Endothelial cell of umbilical vein (primary cell): Measurements from ENCODE around the gene DENND1A. TPM values are rescaled to one million over a fixed set of nuclear protein-coding genes. Genes with fewer than 3 reads are reported as not detected.

Experiments
- BruUV-seq: library from RNA; stranded (reverse); fragments of 400-500 nt; replicated peaks from 2 replicates; lab custom pipeline; 2021; lab: Mats Ljungman, UMichigan
- CTCF ChIA-PET: fragments of 300-600, 350-600 bp; sonication (Branson Sonifier 250); formaldehyde crosslinking; loops from one replicate; lab custom pipeline; 2021; ENCODE audit warnings: antibody characterized with exemption, inconsistent platforms; lab: Charles Lee
- POLR2A ChIA-PET: fragments of 300-600, 350-600 bp; sonication (Branson Sonifier 250); formaldehyde crosslinking; loops from one replicate; lab custom pipeline; 2021; ENCODE audit warnings: antibody characterized with exemption, inconsistent platforms; lab: Charles Lee
- DNase-seq: peaks from one replicate; pipeline ENCODE4 v3.0.0-alpha.2; 2011; ENCODE audit warnings: low read depth, low spot score
- FAIRE-seq: peaks from 2 replicates; lab custom pipeline; 2011; peaks lifted over from hg19 to GRCh38; lab: Jason Lieb, UNC
- H2AFZ ChIP-seq: 2 replicates; pipeline ENCODE4 v1.6.0; 2012; ENCODE audit warnings: low read depth, low read length, control low read depth, inconsistent platforms
- H3K27ac ChIP-seq: 2 replicates; pipeline ENCODE4 v1.5.1; 2011; ENCODE audit warnings: low read depth, mild to moderate bottlenecking, control low read depth, low read length, moderate library complexity; ENCODE audit not compliant: insufficient read depth
- H3K27me3 ChIP-seq, 2 experiments: 2 replicates each; pipeline versions ENCODE4 v1.6.0 to v1.6.1; 2011; ENCODE audit warnings: low read length in 2 of 2, mixed read lengths in 1 of 2; ENCODE audit not compliant: control insufficient read depth in 2 of 2, insufficient read depth in 2 of 2
- H3K36me3 ChIP-seq, 2 experiments: 2 replicates in 1 of 2; 3 replicates in 1 of 2; pipeline ENCODE4 v1.5.1; 2011; ENCODE audit warnings: low read length in 2 of 2, mild to moderate bottlenecking in 1 of 2, moderate library complexity in 1 of 2; ENCODE audit not compliant: control insufficient read depth in 2 of 2, insufficient read depth in 2 of 2; ENCODE audit errors: extremely low read depth in 1 of 2
- H3K4me1 ChIP-seq: 3 replicates; pipeline ENCODE4 v1.5.1; 2011; ENCODE audit warnings: mild to moderate bottlenecking, low read length; ENCODE audit not compliant: control insufficient read depth, insufficient read depth; ENCODE audit errors: extremely low read depth
- H3K4me2 ChIP-seq: 2 replicates; pipeline ENCODE4 v1.6.1; 2011; ENCODE audit warnings: low read length, control low read depth, mixed read lengths; ENCODE audit not compliant: insufficient read depth
- H3K4me3 ChIP-seq, 3 experiments: fragments of 200-600 bp in 1 of 3; sonication (generic), shearing (Covaris generic) in 1 of 3; replicated peaks in 1 of 3; 2 replicates each; pipeline ENCODE4 v1.5.1; 2011 to 2016; ENCODE audit warnings: control low read depth in 3 of 3, low read length in 3 of 3, mild to moderate bottlenecking in 2 of 3, inconsistent platforms in 1 of 3, low read depth in 1 of 3, moderate library complexity in 1 of 3; ENCODE audit not compliant: insufficient read depth in 1 of 3
- H3K79me2 ChIP-seq: 2 replicates; pipeline ENCODE4 v1.6.0; 2012; ENCODE audit warnings: low read length, inconsistent platforms; ENCODE audit not compliant: control insufficient read depth, insufficient read depth
- H3K9ac ChIP-seq: replicated peaks from 2 replicates; pipeline ENCODE3; 2011; ENCODE audit warnings: low read length, control low read depth; ENCODE audit not compliant: insufficient read depth; ENCODE audit errors: extremely low read depth
- H3K9me1 ChIP-seq: replicated peaks from 3 replicates; pipeline ENCODE4 v1.6.0; 2011; ENCODE audit warnings: mild to moderate bottlenecking, low read length; ENCODE audit not compliant: control insufficient read depth, insufficient read depth; ENCODE audit errors: extremely low read depth
- H3K9me3 ChIP-seq: replicated peaks from 2 replicates; pipeline ENCODE4 v1.5.1; 2012; ENCODE audit warnings: low read length, inconsistent platforms; ENCODE audit not compliant: control insufficient read depth, insufficient read depth
- H4K20me1 ChIP-seq: replicated peaks from 2 replicates; pipeline ENCODE3; 2011; ENCODE audit warnings: mild to moderate bottlenecking, low read length; ENCODE audit not compliant: control insufficient read depth, insufficient read depth; ENCODE audit errors: extremely low read depth
- EZH2 ChIP-seq: IDR thresholded peaks from 2 replicates; pipeline ENCODE4 v1.6.1; 2012; ENCODE audit warnings: borderline replicate concordance, low read depth, mild to moderate bottlenecking, moderate library complexity, low read length, inconsistent platforms; ENCODE audit not compliant: severe bottlenecking
- FOS ChIP-seq: IDR thresholded peaks from 2 replicates; pipeline ENCODE4 v1.6.1; 2011; ENCODE audit warnings: mild to moderate bottlenecking, low read length, moderate library complexity, borderline replicate concordance; ENCODE audit not compliant: insufficient read depth
- GATA2 ChIP-seq: IDR thresholded peaks from 2 replicates; pipeline ENCODE4 v1.7.0; 2011; ENCODE audit warnings: low read depth, mild to moderate bottlenecking, moderate library complexity, mixed read lengths, low read length; ENCODE audit not compliant: insufficient read length, insufficient read depth
- MYC ChIP-seq: IDR thresholded peaks from one replicate; pipeline ENCODE4 v1.6.1; 2011; ENCODE audit warnings: mild to moderate bottlenecking, low read depth, low read length
- POLR2AphosphoS5 ChIP-seq: IDR thresholded peaks from 2 replicates; pipeline ENCODE4 v1.6.1; 2012; ENCODE audit warnings: low read depth, mild to moderate bottlenecking, control low read depth, low read length, moderate library complexity; ENCODE audit not compliant: insufficient read depth
- dilution Hi-C: fragments of 300-500 bp; cut with MboI; formaldehyde crosslinking; loops from one replicate; pipeline ENCODE4 v1.15.0; 2019; ENCODE audit warnings: low sequenced_read_pairs; ENCODE audit not compliant: extremely low pct_ligation_motif_present
- intact Hi-C: fragments of 100-400 bp; cut with micrococcal nuclease; formaldehyde crosslinking; loops from one replicate; pipeline ENCODE4 v1.10.0; 2022
- polyA plus RNA-seq, 4 experiments: library from polyadenylated mRNA; depleted of rRNA in 3 of 4; stranded (reverse) in 3 of 4; unstranded in 1 of 4; fragments of >200 nt; gene quantifications; 2 replicates each; pipeline versions ENCODE4 v1.2.1 to v1.2.3, GENCODE V29; 2011 to 2012; ENCODE audit warnings: missing spikeins in 1 of 4
- total RNA-seq: library from RNA; stranded (reverse); gene quantifications from 2 replicates; pipeline ENCODE4 v1.2.3, GENCODE V29; 2021
- TF ChIP-seq, protein P1 (sequence below): IDR thresholded peaks from 2 replicates; pipeline ENCODE4 v1.6.1; 2011; ENCODE audit not compliant: insufficient read depth, insufficient read length
- TF ChIP-seq, protein P2 (sequence below), 2 donors: IDR thresholded peaks; 1 replicate in 1 of 2; 2 replicates in 1 of 2; pipeline ENCODE4 v1.5.1; 2011; ENCODE audit warnings: low read length in 2 of 2, mild to moderate bottlenecking in 2 of 2, moderate library complexity in 2 of 2, control low read depth in 1 of 2, inconsistent platforms in 1 of 2, low read depth in 1 of 2; ENCODE audit not compliant: insufficient read depth in 1 of 2; ENCODE audit errors: extremely low read depth in 1 of 2

The DENND1A gene
- total and polyA plus RNA-seq, 2 donors (not counting 3 experiments of a cell fraction or from before 2014, with no cell fraction given) = 18.5 to 24.5 TPM

DNA sequence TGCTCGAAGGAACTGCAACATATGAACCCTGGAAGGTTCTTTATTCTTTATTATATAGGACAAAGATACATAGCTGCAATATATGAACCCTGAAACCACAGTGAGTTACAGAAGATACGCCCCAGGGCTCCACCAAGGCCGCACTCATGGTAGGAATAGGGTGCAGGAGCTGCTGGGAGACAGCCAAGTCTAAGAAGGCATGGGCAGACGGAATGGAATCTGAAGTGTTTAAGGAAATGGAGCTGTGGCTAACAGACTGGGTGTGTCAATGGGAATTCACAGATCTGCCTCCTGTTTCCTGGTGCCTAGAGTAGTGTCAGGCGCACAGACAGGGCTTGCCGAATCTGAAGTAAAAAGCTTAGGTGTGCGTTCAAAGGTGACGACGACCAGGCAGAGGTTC lies 286.4 kb downstream of the DENND1A start:
- Histone ChIP-seq H3K79me2 (no peaks in the 10 kb centered on the region), H3K9me1 (no peaks in the 10 kb centered on the region), H4K20me1 (no peaks in the 10 kb centered on the region), H2AFZ (no peak overlapping the region), H3K27me3 (no peaks in the 10 kb centered on the region), H3K27ac (no peak overlapping the region), H3K4me3 (no peak overlapping the region), H3K9me3 (no peaks in the 10 kb centered on the region), H3K9ac (no peak overlapping the region), H3K4me1 (no peaks in the 10 kb centered on the region), H3K36me3 (no peaks in the 10 kb centered on the region), H3K4me2 (no peak overlapping the region)
- ChIA-PET CTCF (interaction anchor here (0.8 kb wide), 1 partner anchor 11 kb away, joined by 4 read pairs; no protein-coding TSS in a partner anchor), POLR2A (no interaction called here)
- no peak for DNase-seq
- dilution Hi-C loops (no loop called here), intact Hi-C loops (no loop called here)
- BruUV-seq = no TSS peak
- FAIRE-seq = no peak
- TF ChIP-seq, protein P1, sequence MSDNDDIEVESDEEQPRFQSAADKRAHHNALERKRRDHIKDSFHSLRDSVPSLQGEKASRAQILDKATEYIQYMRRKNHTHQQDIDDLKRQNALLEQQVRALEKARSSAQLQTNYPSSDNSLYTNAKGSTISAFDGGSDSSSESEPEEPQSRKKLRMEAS = no peak
- no peak for TF ChIP-seq GATA2
- TF ChIP-seq EZH2 = no peak
- no peak for TF ChIP-seq POLR2AphosphoS5
- TF ChIP-seq, protein P2, sequence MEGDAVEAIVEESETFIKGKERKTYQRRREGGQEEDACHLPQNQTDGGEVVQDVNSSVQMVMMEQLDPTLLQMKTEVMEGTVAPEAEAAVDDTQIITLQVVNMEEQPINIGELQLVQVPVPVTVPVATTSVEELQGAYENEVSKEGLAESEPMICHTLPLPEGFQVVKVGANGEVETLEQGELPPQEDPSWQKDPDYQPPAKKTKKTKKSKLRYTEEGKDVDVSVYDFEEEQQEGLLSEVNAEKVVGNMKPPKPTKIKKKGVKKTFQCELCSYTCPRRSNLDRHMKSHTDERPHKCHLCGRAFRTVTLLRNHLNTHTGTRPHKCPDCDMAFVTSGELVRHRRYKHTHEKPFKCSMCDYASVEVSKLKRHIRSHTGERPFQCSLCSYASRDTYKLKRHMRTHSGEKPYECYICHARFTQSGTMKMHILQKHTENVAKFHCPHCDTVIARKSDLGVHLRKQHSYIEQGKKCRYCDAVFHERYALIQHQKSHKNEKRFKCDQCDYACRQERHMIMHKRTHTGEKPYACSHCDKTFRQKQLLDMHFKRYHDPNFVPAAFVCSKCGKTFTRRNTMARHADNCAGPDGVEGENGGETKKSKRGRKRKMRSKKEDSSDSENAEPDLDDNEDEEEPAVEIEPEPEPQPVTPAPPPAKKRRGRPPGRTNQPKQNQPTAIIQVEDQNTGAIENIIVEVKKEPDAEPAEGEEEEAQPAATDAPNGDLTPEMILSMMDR (IDR thresholded peaks at IDR 0.05; ENCODE audit: extremely low read depth in 1 of 2, insufficient read depth in 1 of 2, low read depth in 1 of 2, low read length in 2 of 2) = no peak
- no peak for TF ChIP-seq FOS
- no peak for TF ChIP-seq MYC
